DOHH2 (cell line): ENCODE data around the gene CBFA2T2.

Experiments
- H3F3A ChIP-seq: fragments of 200-600 bp; sonication (generic), shearing (Covaris generic); 2 replicates; pipeline ENCODE4 v1.6.0; 2016; ENCODE audit warnings: antibody characterized with exemption, mild to moderate bottlenecking; ENCODE audit not compliant: control insufficient read depth, insufficient read depth
- H3K27ac ChIP-seq: fragments of 200-600 bp; sonication (generic); 2 replicates; pipeline ENCODE4 v1.5.1; 2014; ENCODE audit warnings: low read depth, mild to moderate bottlenecking, low read length, moderate library complexity
- H3K27me3 ChIP-seq: fragments of 200-600 bp; sonication (generic); 2 replicates; pipeline ENCODE4 v1.6.1; 2014; ENCODE audit warnings: mild to moderate bottlenecking, low read length, mixed read lengths; ENCODE audit not compliant: control insufficient read depth
- H3K36me3 ChIP-seq: fragments of 200-600 bp; sonication (generic); 2 replicates; pipeline ENCODE4 v1.6.1; 2014; ENCODE audit warnings: mild to moderate bottlenecking, low read length, moderate library complexity, mixed read lengths; ENCODE audit not compliant: control insufficient read depth
- H3K4me1 ChIP-seq: fragments of 200-600 bp; sonication (generic); 2 replicates; pipeline ENCODE4 v1.6.1; 2014; ENCODE audit warnings: mild to moderate bottlenecking, low read length, mixed read lengths; ENCODE audit not compliant: control insufficient read depth
- H3K4me2 ChIP-seq: fragments of 200-600 bp; sonication (generic); 2 replicates; pipeline ENCODE4 v1.6.0; 2014; ENCODE audit warnings: mild to moderate bottlenecking, low read length, moderate library complexity
- H3K4me3 ChIP-seq: fragments of 200-600 bp; sonication (generic); 2 replicates; pipeline ENCODE4 v1.5.1; 2014; ENCODE audit warnings: mild to moderate bottlenecking, low read length, mixed read lengths
- H3K79me2 ChIP-seq: fragments of 200-600 bp; sonication (generic); 2 replicates; pipeline ENCODE4 v1.6.1; 2014; ENCODE audit warnings: mild to moderate bottlenecking, low read length, mixed read lengths; ENCODE audit not compliant: control insufficient read depth
- H3K9me2 ChIP-seq: fragments of 200-600 bp; sonication (generic); replicated peaks from 2 replicates; pipeline ENCODE4 v1.6.1; 2014; ENCODE audit warnings: mild to moderate bottlenecking, low read length, mixed read lengths; ENCODE audit not compliant: control insufficient read depth
- H3K9me3 ChIP-seq: fragments of 200-600 bp; sonication (generic); 2 replicates; pipeline ENCODE4 v1.6.1; 2014; ENCODE audit warnings: antibody characterized with exemption, low read length, mixed read lengths; ENCODE audit not compliant: control insufficient read depth, insufficient read depth
- H4K20me1 ChIP-seq: fragments of 200-600 bp; sonication (generic); 2 replicates; pipeline ENCODE4 v1.6.0; 2014; ENCODE audit warnings: low read depth, mild to moderate bottlenecking, antibody characterized with exemption, low read length, moderate library complexity; ENCODE audit not compliant: control insufficient read depth, insufficient read depth
- EZH2phosphoT487 ChIP-seq: fragments of 200-600 bp; sonication (generic); IDR thresholded peaks from 2 replicates; pipeline ENCODE4 v1.6.1; 2017; ENCODE audit warnings: borderline replicate concordance, mild to moderate bottlenecking, antibody characterized with exemption, low read length, moderate library complexity, mixed read lengths
- TF ChIP-seq, protein P1 (sequence below): fragments of 200-600 bp; sonication (generic); IDR thresholded peaks from one replicate; pipeline ENCODE4 v1.5.1; 2014; ENCODE audit warnings: antibody characterized with exemption, mild to moderate bottlenecking, low read depth, low read length; ENCODE audit not compliant: poor library complexity, severe bottlenecking

CBFA2T2 gene

DNA sequence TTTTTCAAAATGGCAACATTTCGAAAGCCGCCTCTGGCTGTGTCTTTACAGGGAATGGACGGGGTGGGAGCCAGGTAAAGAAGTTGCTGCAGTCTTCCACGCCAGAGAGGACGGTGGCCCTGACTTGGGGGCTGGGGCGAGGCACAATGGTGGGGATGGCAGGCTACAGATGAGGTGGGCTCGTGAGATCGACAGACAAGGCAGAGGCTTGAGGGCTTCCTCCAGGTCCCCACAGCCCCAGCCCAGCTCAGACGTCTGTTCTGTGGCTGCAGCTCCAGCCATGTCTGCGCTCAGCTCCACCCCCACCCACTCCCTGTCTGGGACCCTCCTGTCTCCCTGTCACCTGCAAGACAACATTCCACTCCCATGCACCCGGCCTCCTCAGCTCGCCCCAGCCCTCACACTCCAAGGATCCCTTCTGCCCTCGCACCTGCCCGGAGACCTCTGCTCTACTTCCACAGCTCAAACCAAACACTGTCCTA, 164.8 kb downstream of the CBFA2T2 start:
- Histone ChIP-seq H3K79me2 (no peaks in the 10 kb centered on the region), H3K4me1 (no peaks in the 10 kb centered on the region), H4K20me1 (no peaks in the 10 kb centered on the region), H3K9me3 (no peaks in the 10 kb centered on the region), H3F3A (no peaks in the 10 kb centered on the region; the same call in 1 of the 2 replicates), H3K4me2 (no peak overlapping the region), H3K4me3 (no peak overlapping the region), H3K36me3 (no peaks in the 10 kb centered on the region; the same call in 1 of the 2 replicates), H3K9me2 (no peaks in the 10 kb centered on the region), H3K27me3 (peaks cover 3% of the 10 kb centered on the region; the same call in 1 of the 2 replicates), H3K27ac (no peak overlapping the region)
- TF ChIP-seq, protein P1, sequence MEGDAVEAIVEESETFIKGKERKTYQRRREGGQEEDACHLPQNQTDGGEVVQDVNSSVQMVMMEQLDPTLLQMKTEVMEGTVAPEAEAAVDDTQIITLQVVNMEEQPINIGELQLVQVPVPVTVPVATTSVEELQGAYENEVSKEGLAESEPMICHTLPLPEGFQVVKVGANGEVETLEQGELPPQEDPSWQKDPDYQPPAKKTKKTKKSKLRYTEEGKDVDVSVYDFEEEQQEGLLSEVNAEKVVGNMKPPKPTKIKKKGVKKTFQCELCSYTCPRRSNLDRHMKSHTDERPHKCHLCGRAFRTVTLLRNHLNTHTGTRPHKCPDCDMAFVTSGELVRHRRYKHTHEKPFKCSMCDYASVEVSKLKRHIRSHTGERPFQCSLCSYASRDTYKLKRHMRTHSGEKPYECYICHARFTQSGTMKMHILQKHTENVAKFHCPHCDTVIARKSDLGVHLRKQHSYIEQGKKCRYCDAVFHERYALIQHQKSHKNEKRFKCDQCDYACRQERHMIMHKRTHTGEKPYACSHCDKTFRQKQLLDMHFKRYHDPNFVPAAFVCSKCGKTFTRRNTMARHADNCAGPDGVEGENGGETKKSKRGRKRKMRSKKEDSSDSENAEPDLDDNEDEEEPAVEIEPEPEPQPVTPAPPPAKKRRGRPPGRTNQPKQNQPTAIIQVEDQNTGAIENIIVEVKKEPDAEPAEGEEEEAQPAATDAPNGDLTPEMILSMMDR: no peak
- TF ChIP-seq EZH2phosphoT487: no peak

DNA sequence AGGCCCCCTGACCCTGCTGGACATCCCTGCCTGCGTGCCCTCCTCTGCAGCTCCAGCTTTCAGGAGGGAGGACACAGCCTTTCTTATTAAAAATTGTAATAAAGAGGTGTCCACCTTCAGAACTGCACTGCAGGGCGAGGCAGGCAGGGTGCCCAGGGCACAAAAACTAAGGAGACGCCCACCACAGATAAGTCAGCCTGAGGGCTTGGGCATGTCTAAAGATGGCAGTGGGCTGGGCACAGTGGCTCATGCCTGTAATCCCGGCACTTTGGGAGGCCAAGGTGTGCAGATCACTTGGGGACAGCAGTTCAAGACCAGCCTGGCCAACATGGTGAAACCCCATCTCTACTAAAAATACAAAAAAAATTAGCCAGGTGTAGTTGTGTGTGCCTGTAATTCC, 165.3 kb downstream of the CBFA2T2 start:
- H3F3A ChIP-seq: no peaks in the 10 kb centered on the region; the same call in 1 of the 2 replicates
- no peaks in the 10 kb centered on the region for H3K4me1 ChIP-seq
- H3K79me2 ChIP-seq: no peaks in the 10 kb centered on the region
- H3K27me3 ChIP-seq: peaks cover 3% of the 10 kb centered on the region; the same call in 1 of the 2 replicates
- H3K9me3 ChIP-seq: no peaks in the 10 kb centered on the region
- no peaks in the 10 kb centered on the region for H3K9me2 ChIP-seq
- H3K4me3 ChIP-seq: no peak overlapping the region
- no peaks in the 10 kb centered on the region; the same call in 1 of the 2 replicates for H3K36me3 ChIP-seq
- no peaks in the 10 kb centered on the region for H4K20me1 ChIP-seq
- no peak for TF ChIP-seq EZH2phosphoT487
- TF ChIP-seq, protein P1: no peak
- no peak overlapping the region for H3K4me2 ChIP-seq
- no peak overlapping the region for H3K27ac ChIP-seq

DNA sequence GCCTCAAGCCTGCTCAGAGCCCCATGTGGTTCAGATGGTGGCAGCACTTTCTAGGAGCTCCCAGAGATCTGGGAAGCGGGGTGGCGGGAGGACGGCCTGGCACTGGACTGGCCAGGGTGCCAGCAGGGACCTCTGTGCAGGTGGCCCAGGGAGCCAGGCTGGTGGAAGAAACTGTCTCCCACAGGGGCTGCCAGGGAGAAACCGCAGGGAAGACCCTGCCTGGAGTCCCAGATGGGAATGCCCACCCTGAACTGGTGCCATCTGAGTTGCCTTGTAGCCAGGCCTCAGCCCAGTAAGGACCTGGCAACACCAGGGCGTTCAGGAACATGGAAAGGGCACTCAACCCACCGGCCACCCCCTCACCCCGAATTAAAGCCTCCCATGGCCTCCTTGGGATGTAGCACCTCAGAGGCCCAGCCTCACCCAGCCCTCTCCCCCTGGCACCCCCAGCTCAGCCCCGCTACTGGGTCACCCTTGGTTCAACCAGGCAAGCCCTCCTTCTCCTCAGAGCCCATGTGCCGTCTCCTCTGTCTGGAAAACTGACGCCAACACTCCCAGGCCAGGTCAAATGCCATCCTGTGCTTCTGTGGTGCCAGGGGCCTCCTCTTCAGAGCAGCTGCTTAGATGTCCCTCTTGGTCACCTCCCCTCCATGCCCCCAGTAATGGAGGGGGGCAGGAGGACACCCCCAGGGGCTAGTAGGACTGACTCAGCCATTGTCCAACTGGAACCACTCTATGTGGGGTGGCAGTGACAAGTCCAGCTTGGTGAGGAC, 166.3 kb downstream of the CBFA2T2 start:
- no peaks in the 10 kb centered on the region; the same call in 1 of the 2 replicates for H3F3A ChIP-seq
- H3K27me3 ChIP-seq: peaks cover 3% of the 10 kb centered on the region; the same call in 1 of the 2 replicates
- no peaks in the 10 kb centered on the region for H3K79me2 ChIP-seq
- H3K9me2 ChIP-seq: no peaks in the 10 kb centered on the region
- no peaks in the 10 kb centered on the region for H3K9me3 ChIP-seq
- TF ChIP-seq EZH2phosphoT487: no peak
- TF ChIP-seq, protein P1: no peak
- no peak overlapping the region for H3K27ac ChIP-seq
- no peaks in the 10 kb centered on the region; the same call in 1 of the 2 replicates for H3K36me3 ChIP-seq
- no peaks in the 10 kb centered on the region for H3K4me1 ChIP-seq
- H3K4me3 ChIP-seq: no peak overlapping the region
- H4K20me1 ChIP-seq: no peaks in the 10 kb centered on the region
- no peak overlapping the region for H3K4me2 ChIP-seq
